GM18858 (cell line): Measurements from ENCODE around the gene MRPL55.

ENCODE experiments used
- ATAC-seq: cut with Tn5 transposase; IDR thresholded peaks from one replicate; pipeline ENCODE4 v1.9.1; 2021; ENCODE audit not compliant: unreplicated experiment

MRPL55 gene

GRCh38 chr1:228101994-228102790 is 6.9 kb downstream of the MRPL55 start:
- ATAC-seq, result no peak

DNA sequence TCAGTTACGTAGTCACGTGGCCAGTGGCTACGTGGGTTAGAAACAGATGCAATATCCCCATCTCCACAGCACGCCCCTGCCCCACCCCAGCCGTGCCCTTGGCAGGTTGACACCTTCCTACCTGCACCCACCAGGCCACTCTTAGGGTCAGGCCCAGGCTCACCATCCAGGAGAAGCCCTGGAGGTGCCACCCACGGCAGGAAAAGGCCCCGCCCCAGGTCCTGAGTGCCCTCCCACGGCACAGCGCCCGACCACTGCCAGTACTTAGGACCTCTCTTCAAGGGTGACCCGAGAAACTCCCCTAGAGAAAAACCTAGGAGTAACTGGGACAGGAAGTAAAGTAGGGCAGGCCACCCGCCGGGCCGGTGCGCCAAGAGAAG is 7.5 kb downstream of the MRPL55 start:
- no peak for ATAC-seq

DNA sequence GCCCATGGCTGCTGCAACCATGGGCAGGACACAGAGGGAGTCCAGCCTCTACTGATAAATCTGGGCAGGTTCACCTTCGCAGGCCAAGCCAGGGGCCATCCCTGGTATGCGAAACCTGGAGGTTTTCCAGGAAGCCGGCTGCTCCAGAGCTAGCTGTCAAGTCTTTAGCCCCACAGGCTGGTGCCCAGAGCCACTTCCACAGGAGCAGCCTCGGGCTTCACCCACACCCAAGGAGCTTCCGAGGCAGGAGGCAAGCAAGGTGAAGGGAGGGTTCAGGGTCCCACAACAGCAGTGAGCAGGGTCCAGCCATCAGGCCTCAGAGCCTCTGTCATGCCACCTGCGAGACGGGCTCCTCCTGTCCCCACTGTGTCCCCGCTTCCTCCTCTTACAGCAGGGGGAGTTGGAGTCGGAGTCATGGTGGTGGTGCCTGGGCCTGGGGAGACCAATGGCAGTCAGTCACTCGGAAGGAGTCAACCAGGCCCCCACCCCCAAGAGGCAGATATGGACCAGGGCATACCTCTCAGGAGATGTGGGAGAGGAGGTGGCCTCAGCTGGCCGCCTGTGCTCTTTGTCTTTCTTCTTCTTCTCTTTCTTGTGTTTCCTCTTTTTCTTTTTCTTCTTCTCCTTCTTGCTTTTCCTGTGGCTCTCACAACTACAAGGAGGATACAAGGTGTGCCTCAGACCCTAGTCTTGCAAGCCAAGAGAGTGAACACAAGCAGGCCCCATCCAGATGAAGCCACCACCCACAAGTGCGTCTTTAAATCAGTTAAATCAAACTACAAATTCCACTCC is 8.1 kb downstream of the MRPL55 start:
- ATAC-seq, result no peak

GRCh38 chr1:228099331-228099732 is 9.8 kb downstream of the MRPL55 start:
- no peak for ATAC-seq

GRCh38 chr1:228098323-228098931 is 10.7 kb downstream of the MRPL55 start:
- no peak for ATAC-seq

DNA sequence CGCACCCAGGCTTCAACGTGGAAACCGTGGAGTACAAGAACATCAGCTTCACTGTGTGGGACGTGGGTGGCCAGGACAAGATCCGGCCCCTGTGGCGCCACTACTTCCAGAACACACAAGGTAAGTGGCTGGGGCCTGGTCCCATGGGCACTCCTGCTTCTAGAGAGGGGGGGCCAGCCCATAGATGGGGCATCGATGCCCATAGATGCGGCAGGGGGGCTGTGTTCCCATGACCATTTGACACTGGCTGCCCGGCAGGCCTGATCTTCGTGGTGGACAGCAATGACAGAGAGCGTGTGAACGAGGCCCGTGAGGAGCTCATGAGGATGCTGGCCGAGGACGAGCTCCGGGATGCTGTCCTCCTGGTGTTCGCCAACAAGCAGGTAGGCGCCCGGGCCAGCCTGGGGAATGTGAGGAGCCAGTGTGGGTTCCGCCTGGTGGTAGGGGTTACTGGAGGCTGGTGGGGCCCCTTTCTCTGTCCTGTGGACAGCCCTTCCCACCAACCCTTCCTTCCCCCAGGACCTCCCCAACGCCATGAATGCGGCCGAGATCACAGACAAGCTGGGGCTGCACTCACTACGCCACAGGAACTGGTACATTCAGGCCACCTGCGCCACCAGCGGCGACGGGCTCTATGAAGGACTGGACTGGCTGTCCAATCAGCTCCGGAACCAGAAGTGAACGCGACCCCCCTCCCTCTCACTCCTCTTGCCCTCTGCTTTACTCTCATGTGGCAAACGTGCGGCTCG is 11.6 kb downstream of the MRPL55 start:
- ATAC-seq, result no peak

DNA sequence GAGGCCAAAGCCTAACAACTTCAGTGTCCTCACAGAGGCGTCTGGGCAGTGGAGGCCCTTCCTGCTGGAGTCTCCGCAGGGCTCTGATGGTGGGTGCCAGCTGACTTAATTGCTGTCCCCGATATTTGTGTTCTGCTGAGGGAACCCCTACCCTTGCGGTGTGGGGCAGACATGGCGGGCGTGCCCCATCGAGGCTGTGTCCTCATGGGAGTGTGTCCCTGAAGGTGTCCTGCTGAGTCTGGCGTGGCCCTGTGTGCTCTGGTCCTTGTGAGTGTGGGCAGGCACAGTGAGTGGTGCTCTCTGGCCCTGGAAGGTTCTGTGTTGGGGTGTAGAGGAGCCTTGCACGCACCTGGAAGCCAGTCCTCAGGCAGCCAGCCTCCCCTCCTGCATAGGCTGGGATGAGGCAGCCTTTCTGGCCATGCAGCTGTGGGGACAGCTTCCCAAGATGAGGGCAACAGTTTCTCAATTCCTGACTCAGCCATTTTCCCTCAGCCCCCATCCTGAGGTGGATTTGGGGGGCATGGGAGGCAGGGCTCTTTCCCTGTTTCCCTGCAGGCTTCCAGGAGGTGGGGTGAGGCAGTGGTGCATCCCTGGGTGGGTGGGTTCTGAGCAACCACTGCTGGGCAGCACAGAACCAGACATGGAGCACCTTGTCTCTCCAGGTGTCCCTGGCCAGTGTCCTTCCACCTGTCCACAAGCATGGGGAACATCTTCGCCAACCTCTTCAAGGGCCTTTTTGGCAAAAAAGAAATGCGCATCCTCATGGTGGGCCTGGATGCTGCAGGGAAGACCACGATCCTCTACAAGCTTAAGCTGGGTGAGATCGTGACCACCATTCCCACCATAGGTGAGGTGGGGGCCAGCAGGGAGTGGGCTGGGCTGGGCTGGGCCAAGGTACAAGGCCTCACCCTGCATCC is 12.4 kb downstream of the MRPL55 start:
- ATAC-seq, result no peak

GRCh38 chr1:228095938-228096337 is 13.2 kb downstream of the MRPL55 start:
- ATAC-seq, result no peak

DNA sequence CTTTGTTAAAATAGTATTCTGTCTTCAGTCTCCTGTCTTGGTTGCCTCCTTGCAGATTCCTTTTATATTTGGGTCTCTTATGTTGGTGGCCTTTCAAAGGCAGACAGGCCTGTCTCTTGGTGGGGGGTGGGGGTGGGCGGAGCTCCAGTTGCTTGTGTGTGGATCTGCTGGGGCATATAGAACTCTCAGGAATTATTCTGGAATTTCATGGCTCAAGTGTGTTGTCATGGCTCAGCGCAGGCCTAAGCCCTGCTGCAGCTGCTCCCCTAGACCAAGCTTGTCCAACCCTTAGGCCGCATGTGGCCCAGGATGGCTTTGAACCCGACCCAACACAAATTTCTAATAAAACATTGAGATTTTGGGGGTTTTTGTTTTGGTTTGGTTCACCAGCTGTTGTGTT is 13.9 kb downstream of the MRPL55 start:
- ATAC-seq, result no peak

DNA sequence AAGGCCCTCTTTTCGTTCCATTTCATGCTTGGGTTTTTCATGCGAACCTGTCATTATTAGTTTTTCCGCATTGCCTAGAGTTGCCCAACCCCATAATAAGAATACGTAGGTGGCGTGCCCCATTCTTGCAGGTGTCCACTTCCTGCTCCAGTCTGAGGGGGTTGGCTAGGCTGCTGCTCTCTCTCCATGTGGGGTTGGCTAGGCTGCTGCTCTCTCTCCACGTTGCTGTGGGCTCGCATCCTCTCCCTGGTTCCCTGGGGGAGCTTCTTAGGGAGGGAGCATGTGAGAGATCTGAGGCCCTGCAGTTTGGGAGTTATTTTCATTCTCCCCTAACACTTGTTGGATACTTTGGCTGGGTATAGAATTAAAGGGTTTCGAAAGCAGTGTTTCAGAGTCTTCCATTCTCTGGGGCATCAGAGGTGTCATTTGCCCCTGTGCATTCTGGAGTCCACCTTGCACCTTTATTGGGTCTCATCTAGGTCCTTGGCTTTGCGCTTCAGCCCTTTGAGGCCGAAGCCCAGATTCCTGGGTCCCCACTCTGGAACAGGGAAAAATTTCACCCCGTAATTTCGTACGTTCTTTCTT is 14.6 kb downstream of the MRPL55 start:
- no peak for ATAC-seq

DNA sequence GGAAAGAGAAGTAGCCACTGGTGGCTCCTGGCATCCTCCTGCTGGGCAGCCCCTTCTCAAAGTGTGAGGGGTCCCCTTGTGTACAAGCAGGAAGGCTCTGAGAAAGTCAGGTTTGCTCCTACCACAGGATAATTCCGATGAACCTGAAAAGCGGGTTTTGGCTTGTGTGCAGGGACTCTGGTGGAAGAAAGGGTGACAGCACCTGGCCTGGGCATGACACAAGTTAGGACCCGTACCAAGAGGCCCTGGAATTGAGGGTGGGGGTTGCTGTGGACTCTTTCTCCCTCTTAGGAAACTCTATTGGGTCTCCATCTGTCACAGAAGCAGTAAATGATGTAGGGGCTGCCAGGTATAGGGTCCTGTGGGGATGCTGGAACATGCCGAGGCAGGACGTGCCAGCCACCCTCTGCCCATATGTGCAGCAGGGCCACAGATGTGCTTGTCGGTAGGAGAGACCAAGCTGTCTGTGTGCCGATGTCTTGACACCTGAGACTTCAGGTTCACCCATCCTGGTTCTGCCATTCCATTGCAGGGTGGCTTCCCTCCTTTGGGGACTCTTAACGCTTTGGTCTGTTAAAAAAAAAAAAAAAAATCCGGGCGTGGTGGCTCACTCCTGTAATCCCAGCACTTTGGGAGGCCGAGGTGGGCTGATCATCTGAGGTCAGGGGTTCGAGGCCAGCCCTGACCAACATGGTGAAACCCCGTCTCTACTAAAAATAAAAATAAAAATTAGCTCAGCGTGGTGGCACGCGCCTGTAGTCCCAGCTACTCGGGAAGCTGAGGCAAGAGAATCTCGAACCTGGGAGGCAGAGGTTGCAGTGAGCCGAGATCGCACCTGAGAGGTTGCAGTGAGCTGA is 15.8 kb downstream of the MRPL55 start:
- ATAC-seq, result no peak

GRCh38 chr1:228092342-228093049 is 16.6 kb downstream of the MRPL55 start:
- ATAC-seq, result no peak

GRCh38 chr1:228091084-228091483 is 18.0 kb downstream of the MRPL55 start:
- no peak for ATAC-seq

DNA sequence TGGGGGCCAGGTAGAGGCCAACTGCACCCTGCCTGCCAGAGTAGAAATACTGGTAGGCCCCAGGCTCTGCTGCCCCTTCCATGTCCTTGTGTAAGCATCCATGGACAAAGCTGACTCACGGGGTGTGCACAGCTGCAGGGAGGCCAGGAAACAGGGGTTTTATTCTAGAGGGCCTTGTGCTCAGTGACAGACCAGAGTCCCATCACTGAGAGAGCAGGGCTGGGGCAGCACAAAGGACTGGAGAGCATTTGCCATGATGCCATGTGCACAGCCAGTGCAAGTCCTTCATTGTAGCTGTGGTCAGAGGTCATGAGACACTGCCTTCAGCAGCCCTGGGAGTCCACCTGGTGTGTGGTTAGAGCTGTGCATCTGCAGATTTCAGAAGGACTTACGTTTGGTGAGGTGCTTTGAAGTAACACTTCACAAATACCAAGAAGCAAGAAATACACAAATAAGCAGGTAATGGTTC is 18.5 kb downstream of the MRPL55 start:
- ATAC-seq, result no peak

- ATAC-seq, result no peak
Observed at GRCh38 chr1:228089519-228090380, 19.3 kb downstream of the MRPL55 start.

DNA sequence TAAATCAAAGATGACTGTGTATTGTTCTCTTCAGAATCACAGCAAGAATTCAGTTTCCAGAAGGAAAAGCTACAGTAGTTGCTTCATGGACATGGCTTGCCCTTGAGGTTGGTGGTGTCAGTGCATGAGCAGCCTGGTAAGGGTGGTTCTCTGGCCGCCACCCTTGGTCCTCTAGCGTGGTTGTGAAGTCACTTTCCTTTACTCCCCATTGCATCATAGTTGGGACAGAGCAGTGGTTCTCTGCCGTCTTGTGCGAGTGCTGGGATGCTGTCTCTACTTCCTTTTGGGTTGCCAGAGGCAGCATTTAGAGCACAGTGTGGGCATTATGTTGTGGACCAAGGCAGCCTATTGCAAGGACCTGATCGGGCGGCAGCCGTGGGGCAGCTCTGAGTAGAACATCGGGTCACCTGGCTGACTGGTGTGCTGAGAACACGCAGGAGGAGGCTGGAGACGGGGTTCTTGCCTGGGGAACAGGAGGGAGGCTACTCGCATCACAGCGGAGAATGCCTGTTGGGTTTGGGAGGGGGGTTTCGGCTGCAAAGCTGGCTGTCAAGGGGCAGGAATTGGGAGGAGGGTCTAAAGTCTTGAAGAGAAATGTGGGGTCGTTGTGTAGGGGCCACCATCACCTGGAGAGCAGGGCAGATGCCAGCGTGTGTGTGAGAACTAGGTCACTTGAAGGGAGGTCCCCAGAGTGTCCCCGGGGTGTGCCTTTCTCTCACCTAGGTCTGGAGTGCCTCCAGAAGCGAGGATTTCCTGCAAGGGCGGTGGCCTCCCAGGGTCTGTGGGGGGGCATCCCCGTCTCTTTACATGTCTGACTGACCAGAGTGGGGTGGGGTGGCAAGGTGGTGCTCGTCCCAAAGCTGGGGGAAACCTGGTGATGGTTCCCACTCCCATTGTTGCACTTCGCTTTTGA is 20.3 kb downstream of the MRPL55 start:
- ATAC-seq, result no peak
